CD4-positive, alpha-beta T cell treated with Interleukin-10 for 1 hour (primary cell): Measurements from ENCODE around the gene FBLN2.

Experiments
- DNase-seq: peaks from one replicate; pipeline ENCODE4 v3.0.0-alpha.2; 2020

FBLN2 gene

DNA sequence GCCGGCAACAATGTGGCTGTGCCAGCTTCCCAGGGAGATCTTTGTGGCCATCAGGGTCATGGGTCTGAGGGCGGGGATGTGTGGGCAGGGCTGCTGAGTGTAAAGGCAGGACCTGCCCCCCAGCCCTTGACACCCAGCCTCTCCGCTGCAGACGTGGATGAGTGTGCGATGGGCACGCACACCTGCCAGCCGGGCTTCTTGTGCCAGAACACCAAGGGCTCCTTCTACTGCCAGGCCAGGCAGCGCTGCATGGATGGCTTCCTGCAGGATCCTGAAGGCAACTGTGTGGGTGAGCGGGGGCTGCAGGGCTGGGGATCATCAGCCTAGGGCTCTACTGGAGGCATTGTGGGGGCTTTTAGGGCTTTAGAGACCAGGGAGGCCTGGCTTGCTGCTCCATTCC is 78.8 kb downstream of the FBLN2 start:
- DNase-seq = no peak

DNA sequence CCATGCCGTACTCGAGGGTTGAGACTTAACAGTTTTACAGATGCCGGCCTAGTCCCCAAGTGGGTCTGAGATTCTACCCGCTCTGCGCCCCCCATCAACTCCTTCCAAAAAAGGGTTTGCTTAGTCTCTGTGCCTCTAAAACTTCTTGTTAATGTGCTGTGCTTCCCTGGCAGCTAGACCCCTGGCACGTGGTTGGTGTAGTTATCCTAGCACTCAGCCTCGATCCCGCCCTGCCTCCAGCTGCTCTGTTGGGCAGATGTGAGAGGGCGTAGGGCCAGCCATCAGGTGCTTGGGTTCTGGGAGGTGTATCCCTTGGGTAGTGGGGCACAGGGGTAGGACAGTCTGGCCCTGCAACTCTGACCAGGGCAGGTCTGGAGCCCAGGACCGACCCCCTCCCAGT is 79.5 kb downstream of the FBLN2 start:
- DNase-seq = no peak

DNA sequence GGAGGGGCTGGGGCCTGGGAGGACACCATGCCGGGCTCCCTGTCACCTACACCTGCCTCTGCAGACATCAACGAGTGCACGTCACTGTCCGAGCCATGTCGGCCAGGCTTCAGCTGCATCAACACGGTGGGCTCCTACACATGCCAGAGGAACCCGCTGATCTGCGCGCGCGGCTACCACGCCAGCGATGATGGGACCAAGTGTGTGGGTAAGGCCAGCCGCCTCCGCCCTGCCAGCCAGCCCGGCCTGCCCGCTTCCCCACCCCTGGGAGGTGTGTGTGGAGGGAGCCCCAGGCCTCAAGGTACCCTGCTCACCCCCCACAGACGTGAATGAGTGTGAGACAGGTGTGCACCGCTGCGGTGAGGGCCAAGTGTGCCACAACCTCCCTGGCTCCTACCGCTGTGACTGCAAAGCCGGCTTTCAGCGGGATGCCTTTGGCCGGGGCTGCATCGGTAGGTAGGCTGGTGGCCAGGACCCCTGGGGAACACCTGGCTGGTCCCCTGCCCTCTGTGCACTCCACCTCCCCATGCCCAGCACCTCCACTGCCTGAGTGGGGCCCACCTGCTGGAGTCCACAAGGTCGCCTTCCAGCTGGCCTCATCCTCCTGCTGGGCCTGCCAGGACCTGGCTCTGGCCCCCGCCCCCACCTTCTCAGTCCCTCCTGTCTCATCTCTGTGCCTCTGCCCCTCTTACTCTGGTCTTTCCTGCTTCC is 80.1 kb downstream of the FBLN2 start:
- DNase-seq = no peak

DNA sequence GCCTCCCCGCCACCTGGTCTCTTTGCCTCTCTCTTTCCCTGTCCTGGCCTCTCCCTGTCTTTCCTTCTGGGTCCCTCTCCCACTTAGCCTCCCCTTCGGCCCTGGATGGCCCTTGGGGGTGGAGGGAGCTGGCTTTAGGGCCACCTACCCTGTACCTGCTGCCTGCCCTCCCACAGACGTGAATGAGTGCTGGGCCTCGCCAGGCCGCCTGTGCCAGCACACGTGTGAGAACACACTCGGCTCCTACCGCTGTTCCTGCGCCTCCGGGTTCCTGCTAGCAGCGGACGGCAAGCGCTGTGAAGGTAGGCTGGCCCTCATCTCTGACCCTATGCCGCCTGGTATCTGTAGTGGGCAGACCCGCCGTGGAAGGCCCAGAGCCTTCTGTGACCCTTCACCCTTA is 80.7 kb downstream of the FBLN2 start:
- DNase-seq = no peak

DNA sequence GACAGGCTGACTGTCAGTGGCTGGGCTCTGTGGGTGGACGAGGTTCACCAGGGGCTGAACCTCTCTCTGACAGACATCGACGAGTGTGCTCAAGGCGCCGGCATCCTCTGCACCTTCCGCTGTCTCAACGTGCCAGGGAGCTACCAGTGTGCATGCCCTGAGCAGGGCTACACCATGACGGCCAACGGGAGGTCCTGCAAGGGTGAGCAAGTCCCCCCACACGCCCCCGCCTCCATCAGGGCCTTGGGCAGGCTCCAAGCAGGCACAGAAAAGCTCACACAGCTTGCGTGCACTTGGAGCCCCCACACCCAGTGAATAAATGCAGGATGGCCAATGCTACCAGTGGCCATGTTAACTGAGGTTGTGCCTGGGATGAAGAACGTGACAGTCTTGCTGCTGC is 82.3 kb downstream of the FBLN2 start:
- no peak for DNase-seq

DNA sequence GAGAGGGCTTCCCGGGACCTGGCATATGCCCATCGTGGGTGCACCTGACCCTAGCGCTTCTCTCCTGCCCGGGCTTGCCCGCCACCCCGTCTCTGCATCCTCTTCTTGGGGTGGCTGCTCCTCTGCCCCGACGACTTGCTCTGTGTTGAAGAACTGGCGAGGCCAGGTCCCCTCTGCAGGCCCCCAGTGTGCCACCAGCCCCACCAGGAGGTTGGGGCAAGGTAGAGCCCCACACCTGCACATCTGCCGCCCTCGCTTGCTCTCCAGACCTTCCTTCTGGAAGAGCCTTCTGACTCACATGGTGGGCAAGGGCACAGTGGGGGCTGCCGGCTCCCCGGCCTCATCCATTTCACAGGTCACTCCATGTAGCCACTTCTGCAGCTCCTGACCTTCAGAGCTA is 84.3 kb downstream of the FBLN2 start:
- DNase-seq = no peak

DNA sequence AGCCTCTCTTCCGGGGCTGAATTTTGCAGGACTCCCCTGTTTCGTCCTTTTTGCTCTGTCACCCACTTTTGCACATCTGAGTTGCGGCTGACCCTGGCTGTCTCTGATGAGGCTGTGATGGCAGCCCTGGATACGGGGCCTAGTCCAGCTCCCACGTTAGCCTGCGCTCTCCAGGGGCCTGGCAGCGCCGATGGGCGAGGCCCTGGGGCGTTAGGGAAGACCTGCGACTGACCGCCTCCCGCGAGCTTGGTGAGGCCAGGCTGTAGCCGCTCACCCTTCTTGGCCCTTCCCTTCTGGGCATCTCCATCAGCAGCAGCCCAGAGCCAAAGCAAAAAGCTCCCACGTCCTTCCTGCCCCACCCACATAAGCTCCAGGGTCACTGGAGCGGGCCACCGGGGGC is 85.2 kb downstream of the FBLN2 start:
- no peak for DNase-seq

DNA sequence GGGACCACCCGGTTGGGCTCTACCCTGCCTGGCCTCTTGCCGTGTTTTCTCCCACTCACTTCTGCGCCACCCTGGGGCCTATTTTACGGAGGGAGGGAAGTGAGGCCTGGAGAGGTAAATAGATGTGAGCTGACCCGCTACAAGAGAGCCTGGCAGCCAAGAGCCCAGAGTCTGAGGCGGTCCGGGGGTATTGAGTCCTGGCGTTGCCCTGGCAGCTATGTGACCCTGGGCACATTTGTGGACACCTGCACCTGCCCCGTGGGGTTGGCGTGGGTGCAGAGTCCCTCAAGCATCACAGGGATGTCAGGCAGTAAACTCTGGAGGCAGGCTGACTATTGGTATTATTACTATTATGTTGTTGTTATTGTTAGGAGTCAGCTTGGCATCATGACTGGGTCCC is 85.7 kb downstream of the FBLN2 start:
- DNase-seq = no peak

DNA sequence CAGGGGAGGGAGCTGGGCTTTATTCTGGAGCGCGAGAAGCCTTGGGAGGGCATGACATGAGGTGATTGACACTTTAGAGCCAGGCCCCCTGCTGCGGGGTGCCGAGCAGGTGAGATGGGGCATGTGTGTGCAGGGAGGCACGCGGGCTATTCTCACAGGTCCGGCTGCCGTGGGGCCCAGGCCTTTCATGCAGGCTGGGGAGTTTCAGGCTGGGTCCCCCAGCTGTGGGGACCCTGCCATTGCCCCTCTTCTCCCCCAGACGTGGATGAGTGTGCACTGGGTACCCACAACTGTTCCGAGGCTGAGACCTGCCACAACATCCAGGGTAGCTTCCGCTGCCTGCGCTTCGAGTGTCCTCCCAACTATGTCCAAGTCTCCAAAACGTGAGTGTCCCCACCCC is 87.3 kb downstream of the FBLN2 start:
- no peak for DNase-seq

DNA sequence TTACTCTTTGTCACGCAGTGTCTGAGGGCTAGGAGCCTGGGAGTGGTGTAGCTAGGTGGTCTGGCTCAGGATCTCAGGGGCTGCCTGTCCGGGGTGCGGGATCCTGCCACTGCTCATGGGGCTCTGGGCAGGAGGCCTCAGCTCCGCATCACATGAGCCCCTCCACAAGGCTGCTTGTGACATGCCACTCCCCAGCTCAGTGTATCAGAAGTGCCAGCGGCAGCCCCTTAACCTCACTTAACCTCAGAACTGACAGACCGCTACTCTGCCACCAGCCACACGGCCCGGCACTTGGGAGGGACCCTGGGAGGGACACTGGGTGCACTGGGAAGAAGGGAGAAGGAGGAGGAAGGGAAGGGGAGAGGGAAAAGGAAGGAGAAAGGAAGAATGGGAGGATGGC is 87.9 kb downstream of the FBLN2 start:
- no peak for DNase-seq

DNA sequence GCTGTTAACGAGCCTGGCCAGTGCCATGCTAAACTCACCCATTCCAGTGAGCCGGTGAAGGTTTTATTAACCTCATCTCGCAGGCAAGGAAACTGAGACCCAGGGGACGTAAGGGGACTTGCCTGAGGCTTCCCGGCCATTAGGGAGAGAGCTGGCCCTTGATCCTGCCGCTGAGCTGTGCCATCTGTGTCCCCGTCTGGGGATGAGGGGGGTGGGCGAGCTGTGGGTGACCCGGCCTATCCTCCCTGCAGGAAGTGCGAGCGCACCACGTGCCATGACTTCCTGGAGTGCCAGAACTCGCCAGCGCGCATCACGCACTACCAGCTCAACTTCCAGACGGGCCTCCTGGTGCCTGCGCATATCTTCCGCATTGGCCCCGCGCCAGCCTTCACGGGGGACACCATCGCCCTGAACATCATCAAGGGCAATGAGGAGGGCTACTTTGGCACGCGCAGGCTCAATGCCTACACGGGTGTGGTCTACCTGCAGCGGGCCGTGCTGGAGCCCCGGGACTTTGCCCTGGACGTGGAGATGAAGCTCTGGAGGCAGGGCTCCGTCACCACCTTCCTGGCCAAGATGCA is 88.5 kb downstream of the FBLN2 start:
- no peak for DNase-seq

DNA sequence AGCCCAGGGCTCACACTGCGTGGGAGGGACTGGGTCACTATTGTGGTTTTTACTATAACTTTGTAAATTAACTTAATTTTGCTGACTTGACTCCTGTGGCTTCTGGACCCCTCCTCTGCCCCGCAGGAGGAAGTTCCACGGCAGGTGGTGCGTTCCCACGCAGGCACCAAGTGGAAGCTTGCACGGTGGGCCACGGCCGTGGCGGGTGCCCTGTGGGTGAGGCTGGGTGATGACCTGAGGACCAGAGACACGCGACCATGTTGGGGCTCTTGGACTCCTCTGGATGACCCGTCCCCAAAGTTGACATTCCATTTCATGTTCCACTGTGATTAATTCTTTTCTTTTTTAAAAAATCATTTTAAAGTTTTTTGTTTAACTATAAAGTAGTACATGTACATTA is 89.0 kb downstream of the FBLN2 start:
- DNase-seq = no peak

DNA sequence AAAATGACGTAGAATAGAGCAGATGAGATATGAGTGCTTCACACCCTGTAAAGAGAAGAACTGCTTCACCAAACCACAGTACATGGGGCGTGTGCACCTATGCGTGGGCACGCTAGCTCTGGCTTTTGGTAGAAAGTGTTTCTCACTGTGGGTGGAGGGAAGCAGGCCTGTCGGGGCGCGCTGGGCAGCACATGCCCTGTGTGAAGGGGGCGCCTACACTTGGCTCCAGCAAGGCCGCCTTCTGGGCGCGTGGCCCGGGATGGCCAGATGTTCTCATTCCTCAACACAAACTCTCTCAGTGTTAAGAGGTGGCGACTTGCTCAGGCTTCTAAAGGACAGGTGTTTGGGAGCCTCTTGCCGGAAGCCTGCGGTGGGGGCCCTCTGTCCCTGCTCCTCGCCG is 90.0 kb downstream of the FBLN2 start:
- no peak for DNase-seq

DNA sequence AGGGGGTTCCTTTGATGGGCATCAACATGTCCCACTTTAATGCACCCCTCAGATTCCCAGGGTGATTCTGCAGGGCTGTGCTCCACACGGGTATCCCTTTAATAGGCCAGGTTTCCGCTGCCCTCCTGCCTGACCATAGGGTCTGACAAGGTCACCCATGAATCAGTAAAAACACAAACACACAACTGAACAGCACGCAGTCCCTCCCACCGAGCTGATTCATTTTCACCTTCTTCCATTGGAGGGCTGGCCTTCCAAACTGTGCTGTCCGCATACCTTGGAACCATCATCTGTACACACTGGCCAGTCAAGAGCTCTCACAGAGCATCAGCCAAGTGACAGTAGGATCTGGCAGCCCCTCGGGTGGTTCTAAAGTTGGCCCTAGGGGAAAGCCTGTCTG is 93.7 kb downstream of the FBLN2 start:
- no peak for DNase-seq

DNA sequence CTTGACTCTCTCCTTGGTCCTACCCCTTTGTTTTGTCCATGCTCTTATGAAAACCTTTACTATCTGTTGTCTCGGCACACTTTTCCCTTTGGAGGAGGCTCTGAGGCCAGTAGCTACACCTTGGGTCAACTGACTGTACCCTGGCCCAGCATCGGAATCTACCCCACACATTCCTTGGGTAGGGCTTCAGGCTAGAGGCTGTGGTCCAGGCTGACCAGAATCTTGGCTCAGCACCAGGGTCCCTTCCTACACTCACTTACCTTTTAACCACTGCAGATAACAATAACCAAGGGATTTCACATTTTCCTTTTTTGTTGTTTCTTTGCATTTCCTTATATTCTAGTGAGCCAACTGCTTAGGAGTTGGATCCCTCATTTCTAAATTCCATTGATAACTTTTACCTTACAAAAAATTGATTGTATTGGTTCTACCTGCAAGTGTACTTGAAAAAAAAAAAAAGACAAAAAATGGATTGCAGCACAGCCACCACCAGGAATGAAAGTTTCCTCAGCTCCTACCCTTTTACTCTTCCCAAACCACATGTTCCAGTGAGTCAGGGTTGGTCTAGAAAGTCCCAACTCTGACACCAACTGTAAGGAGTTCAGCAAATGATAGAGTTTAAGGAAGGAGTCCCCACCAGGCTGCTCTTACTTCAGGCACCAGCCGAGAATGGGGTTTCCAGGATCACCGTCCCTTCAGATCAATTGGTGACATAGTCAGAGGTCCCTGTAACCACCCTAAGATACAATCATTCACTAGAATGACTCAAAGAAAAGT is 95.6 kb downstream of the FBLN2 start:
- DNase-seq = no peak

DNA sequence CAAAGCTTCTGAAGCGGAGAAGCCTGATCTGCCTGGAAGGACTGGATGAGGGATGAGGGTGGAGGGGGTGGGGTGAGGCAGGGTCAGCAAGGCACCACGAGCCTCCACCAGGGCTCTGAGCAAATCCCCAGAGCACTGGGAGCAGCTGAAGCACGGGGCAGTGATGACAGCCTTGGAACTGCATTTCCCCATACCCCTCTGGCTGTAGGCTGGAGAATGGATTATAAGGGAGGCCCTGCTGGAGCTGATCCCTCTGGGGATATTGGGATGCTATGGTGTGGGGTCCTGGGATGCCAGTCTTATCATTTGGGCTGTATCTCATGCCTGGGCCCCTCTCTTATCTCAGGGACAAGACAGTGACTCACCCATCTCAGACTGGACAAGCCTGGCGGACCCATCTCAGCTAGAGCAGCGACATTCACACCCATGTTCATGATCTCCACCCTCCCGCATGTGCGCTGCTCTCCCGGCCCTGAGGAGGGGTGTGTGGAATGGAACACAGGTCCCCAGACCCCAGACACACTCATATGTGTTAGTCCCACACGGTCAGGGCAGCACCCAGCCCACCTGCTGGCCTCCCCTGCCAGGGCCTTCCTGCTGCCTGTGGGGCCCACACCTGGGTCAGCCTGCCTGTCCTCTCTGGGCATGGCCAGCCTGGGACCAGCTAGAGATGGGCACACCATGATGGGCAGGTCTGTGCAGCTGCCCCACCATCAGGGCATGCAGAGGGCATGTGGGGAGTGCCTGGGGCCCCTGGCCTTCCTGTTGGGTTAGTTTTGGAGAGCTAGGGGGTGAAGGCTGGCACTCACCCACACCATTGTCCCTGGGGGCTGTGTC is 97.1 kb downstream of the FBLN2 start:
- no peak for DNase-seq

DNA sequence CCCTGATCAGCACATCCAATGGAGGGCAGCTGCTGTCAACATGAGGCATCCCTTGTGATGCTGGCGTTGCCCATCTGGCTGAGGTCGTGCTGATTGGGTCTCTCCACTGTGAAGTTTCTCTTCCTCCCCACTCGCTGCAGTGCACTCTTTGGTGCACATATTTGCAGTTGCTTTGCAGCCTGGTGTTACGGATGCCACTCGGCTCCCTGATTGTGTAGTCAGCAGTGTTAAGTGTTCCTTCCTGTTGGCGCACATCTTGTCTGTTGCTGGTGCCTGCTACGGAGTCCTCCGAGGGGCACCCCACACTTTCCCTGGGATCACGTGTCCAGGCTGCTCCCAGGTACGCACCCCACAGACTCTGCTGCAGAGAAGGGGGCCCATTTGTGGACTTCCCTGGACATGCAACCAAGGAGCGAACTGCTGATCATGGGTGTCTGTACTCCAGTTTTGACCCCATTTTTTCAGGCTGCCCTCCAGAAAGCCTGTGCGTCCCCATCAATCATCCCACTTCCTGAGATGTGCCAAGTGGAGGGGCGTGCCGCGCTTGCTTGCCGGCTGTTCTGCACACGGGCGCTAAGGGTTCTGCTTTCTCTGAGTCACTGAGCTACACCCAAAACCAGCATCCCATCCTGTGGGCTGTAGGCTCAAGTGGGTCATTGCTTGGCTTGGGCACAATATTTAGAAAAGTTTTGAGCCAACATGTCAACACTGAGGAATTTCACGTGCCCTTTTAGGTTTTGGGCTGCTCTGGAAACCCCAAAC is 98.6 kb downstream of the FBLN2 start:
- no peak for DNase-seq

DNA sequence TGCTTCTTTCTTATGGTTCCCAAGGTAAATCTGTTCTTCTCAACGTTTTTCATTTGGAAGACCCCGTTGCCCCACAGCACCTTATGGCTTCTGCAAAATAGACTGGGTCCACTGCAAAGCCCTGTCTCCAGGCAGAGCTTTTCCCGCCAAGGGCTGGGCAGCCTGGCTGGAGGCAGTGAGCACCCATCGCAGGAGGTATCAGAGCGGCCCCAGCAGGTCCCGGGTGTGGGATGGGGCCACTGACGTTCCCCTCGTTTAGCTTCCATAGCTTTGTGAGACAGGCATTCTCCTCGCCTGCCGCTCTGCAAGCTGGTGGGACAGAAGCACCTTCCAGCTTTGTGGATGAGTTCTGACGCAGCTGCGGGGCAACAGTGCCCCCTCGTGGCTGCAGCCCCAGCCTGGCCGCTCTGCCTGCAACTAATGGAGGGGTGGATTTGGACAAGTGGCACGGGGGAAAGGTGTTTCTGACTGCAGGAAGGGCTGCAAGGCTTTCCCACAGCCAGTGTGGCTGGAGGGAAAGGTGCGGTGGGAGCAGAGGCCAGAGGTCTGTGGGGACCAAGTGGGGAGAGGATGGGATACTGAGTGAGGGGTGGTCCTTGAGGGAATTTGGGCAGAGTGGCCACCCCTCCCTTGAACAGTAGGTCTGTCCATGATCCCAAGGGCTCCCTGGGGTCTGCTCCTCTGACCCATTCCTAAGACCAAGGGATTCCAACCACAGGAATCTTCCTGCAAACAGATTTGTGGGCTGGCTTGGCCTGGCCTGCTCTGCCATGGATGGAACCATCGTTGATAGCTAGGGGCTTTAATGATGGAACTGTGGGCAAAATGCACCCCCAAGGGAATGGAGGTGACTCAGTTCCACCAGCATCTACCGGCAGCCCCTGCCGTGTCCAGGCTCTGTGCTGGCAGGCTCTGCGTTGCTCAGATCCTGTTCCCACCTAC is 99.4 kb downstream of the FBLN2 start:
- DNase-seq = peak; percentile 79

DNA sequence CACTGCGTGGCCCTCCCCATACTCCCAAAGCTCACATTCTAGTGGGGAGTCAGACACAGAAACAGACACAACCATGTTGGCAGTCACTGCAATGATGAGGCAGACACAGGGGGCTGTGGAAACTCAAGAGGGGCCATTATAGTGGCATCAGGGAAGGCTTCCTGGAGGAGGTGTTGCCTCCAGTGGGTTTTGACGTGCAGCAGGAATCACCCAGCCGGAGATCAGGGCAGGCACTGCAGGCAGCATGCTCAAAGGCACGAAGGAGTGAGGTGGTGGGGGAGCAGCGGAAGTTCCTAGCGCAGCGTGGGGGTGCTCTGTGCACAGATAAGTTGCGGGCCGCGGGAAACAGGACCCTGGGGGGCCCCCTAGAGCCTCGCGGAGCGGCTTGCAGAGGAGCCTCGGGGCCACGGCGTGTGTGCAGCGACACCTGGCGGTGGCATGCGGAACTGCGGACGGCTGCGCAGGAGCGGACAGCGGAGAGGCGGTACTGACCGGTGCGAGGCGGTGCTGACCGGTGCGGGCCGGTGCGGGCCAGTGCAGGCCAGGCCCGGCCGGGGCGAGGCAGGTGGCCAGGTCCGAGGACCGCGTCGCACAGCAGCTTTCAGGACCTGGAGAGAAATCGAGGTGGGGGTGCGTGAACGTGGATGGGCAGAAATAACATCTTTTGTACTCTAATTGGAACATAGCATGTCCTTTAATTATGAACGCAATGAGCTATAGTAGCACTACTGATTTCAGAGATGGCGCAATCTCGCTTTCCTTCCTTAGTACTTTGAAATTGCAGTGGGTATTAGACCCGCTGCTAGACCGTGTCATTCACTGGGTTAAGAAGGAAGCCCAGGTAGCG is 101.5 kb downstream of the FBLN2 start:
- peak; percentile 80 for DNase-seq

DNA sequence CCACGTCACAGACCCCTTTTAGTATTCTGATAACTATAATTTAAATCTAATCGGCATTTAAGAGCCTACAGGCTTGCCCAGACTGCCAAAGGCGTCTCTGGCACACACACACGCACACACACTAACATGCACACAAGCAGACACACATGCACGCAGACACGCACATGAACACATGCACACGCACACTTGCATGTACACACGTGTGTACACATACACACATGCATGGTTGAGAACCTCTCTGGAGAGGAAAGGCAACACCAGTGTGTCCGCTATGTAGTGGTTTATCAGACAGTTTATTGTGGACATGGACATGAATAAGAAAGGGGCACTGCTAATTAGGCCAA is 102.1 kb downstream of the FBLN2 start:
- DNase-seq = no peak
